Mammary epithelial cell (primary cell): Measurements from ENCODE around the gene KIF23.

Experiments used
- EZH2 ChIP-seq: IDR thresholded peaks from 2 replicates; pipeline ENCODE4 v1.6.1; 2012; ENCODE audit warnings: low read length, inconsistent platforms, borderline replicate concordance
- TF ChIP-seq, protein P1 (sequence below), 2 donors: IDR thresholded peaks in 1 of 2; conservative IDR thresholded peaks in 1 of 2; 2 replicates each; pipeline ENCODE4 v1.5.1; 2011 to 2012; ENCODE audit warnings: inconsistent platforms in 2 of 2, low read length in 2 of 2, mild to moderate bottlenecking in 2 of 2, control low read depth in 1 of 2, low read depth in 1 of 2; ENCODE audit not compliant: insufficient read depth in 1 of 2; ENCODE audit errors: extremely low read depth in 1 of 2

DNA sequence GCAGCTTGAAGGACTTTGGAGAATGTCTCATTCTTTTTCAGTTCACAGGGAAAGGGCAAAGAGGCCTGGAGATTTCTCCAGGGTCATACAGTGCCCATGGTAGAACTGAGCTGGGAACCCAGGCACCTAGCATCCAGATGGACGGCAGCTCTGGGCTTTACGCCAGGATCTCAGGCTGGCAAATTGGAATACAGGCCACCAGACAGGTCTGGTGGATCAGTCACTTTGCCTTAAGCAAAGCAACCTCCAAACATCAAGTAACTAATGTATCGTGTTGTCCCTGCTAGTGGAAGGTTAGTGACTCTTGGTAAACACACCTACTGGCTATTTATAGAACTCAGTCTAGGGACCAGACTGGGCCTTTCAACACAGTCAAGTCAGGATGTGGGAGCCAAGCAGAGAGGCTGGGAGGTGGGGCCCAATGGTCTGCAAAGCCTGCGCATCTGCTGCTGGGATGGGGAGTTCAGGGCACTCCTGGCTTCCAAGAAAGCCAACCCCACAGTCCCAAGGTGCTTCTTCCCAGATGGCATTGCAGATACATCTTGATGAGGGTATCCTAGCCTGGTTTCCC, 68.6 kb downstream of the KIF23 start:
- TF ChIP-seq, protein P1, sequence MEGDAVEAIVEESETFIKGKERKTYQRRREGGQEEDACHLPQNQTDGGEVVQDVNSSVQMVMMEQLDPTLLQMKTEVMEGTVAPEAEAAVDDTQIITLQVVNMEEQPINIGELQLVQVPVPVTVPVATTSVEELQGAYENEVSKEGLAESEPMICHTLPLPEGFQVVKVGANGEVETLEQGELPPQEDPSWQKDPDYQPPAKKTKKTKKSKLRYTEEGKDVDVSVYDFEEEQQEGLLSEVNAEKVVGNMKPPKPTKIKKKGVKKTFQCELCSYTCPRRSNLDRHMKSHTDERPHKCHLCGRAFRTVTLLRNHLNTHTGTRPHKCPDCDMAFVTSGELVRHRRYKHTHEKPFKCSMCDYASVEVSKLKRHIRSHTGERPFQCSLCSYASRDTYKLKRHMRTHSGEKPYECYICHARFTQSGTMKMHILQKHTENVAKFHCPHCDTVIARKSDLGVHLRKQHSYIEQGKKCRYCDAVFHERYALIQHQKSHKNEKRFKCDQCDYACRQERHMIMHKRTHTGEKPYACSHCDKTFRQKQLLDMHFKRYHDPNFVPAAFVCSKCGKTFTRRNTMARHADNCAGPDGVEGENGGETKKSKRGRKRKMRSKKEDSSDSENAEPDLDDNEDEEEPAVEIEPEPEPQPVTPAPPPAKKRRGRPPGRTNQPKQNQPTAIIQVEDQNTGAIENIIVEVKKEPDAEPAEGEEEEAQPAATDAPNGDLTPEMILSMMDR (conservative IDR thresholded peaks at IDR 0.05 in 1 of 2, IDR thresholded peaks at IDR 0.05 in 1 of 2; ENCODE audit: extremely low read depth in 1 of 2, insufficient read depth in 1 of 2, low read depth in 1 of 2, low read length in 2 of 2) = no peak
- TF ChIP-seq EZH2 = no peak
